NOMO-1 (cell line): Measurements from ENCODE around the gene KPNA3.

Experiments
- DNase-seq, 2 experiments: peaks; one replicate each; lab custom pipeline; 2025; ENCODE audit not compliant: unreplicated experiment in 2 of 2; lab: John Stamatoyannopoulos, UW

KPNA3 gene

DNA sequence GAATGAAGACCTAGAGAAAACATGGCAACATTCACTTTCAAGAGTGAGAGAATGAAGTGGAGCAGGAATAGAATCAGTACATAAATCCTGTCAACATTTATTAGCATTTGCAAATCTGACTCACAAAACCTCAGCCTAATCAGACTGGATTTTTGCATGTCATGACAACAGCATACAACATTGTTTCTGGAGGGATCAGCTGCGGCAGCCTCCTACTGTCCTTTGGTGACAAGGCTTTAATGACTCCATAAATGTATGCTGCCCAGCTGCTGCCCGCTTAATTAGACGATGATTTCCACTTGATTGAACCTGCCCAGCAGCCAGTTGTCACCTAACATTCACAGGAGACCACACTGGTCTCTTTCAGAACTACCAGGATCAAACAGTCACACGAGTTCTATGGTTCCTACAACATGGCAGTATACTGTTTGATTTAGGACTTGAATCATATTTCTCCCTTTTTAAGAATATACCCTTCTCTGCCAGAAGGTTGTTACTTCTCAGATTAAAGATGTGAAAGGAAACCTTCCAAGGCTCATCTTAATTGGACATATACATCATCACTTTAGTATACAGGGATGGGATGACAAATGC lies 110.5 kb downstream of the KPNA3 start:
- DNase-seq, result no peak

DNA sequence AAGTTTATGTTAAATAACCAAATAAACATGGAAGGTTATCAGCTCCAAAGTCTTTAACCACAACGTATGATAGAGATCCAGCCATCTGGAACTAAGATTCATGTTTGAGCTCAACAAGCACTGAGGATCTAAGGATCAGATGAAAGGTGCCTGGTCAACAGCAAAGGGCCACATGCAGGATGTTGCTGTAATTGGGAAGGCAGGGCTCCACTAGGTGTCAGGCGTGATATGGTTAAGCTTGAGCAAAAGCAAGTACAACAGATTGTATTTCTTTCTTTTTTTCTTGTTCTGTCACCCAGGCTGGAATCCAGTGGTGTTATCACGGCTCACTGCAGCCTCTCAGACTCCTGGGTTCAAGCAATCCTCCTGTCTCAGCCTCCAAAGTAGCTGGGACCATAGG lies 113.2 kb downstream of the KPNA3 start:
- no peak for DNase-seq

DNA sequence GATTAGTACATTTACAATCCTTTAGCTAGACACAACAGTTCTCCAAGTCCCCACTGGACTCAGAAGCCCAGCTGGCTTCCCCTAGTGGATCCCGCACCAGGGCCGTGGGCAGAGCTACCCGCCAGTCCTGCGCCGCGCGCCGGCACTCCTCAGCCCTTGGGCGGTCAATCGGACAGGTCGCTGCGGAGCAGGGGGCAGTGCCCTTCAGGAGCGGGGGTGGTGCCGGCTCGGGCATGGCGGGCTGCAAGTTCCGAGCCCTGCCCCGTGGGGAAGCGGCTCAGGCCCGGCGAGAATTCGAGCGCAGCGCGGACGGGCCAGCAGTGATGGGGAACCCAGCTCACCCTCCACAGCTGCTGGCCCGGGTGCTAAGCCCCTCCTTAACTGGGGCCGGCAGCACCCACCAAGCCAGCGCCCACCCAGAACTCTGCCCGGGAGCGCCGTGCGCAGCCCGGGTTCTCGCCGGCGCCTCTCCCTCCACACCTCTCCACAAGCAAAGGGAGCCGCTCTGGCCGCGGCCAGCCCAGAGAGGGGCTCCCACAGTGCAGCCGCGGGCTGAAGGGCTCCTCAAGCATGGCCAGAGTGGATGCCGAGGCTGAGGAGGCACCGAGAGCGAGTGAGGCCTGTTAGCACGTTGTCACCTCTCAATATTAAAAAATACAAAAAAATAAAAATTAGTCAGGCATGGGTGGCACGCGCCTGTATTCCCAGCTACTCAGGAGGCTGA lies 114.1 kb downstream of the KPNA3 start:
- no peak for DNase-seq

DNA sequence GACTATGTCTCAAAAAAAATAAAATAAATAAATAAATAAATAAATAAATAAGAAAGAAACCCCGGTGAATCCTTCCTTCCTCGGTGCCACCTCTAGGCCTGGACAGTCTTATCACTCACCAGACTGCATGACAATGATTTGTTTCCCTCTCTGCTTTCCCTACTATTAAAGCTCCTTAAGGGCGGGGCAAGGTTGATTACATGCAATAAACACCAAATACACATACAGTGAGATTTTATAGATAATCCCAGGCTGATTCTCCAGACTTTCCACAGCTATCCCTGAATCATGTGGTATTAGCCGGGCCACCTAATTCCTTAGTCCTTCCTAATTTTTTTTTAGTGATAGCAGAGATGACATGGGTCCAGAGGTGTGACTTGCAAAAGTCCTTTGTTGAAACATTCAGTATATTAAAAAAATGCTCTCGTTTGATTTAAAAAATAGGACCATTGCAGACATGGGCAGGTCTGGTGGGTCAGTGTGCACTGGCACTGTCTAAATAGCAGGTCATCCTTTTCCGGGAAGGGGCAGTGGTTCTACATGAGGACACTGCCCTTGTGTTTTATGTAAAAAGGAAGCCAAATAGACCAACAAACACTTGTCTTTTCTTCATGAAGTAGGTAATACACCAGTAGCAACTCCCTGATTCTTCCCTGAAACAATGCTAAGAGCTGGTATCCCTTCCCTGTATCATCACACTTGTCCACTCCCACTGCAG lies 115.7 kb downstream of the KPNA3 start:
- no peak for DNase-seq

- no peak for DNase-seq
These were observed 121.7 kb downstream of the KPNA3 start for GRCh38 chr13:49670828-49671227.

GRCh38 chr13:49669735-49670309 lies 122.7 kb downstream of the KPNA3 start:
- DNase-seq, result peak; percentile 13 to 37

GRCh38 chr13:49667773-49668172 lies 124.7 kb downstream of the KPNA3 start:
- DNase-seq, result no peak

- no peak for DNase-seq
These were observed 127.9 kb downstream of the KPNA3 start for GRCh38 chr13:49664606-49665005.

GRCh38 chr13:49657241-49657641 lies 135.2 kb downstream of the KPNA3 start:
- no peak for DNase-seq

DNA sequence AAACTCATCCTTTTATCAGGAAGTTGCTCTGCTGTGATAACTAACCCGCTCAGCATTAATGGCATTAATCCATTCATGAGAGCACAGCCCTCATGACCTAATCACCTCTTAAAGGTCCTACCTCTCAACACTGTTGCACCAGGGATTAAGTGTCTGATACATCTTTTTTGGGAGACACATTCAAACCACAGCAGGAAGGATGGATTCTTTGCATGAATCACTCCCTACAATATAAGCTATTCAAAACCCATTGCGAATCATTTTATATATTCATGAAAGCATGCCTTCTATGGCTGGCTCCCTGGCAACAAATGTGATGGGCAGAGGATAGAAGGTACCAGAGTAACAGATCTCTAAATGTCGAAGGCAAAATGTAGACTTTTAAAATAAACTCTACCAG lies 136.6 kb downstream of the KPNA3 start:
- no peak for DNase-seq

DNA sequence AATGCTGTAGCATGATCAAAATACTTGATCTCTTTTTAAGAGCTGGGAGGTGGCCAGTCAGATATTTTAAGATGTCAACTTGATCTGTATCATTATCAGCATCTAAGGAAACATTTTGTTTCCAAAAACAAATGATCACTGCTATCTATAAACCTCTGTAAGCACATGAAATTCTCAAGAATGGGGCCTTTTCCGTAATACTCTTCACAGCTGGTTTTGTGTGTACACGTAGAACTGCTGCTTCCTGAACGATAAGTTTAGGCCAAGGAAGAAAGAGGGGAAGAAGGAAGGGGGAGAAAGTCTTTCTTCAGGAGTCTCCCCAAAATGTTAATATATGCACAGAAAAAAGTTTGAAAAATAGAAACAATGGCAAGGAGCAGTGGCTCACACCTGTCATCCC lies 138.5 kb downstream of the KPNA3 start:
- no peak for DNase-seq

DNA sequence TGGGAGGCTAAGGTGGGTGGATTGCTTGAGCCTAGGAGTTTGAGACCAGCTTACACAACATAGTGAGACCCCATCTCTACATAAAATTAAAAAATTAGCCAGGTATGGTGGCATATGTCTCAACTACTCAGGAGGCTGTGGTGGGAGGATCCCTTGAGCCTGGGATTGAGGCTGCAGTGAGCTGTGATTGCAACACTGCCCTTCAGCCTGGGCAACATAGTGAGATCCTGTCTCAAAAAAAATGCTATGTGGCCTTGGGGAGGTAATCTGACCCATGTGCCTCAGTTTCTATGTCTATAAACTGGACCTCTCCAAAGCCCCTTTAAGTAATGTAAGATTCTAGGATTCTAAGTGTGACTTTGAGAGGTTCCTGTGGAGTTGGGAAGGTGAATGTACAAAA lies 139.0 kb downstream of the KPNA3 start:
- DNase-seq, result no peak

GRCh38 chr13:49652355-49653305 lies 139.9 kb downstream of the KPNA3 start:
- peak in 1 of 2 experiments; percentile 66 for DNase-seq

DNA sequence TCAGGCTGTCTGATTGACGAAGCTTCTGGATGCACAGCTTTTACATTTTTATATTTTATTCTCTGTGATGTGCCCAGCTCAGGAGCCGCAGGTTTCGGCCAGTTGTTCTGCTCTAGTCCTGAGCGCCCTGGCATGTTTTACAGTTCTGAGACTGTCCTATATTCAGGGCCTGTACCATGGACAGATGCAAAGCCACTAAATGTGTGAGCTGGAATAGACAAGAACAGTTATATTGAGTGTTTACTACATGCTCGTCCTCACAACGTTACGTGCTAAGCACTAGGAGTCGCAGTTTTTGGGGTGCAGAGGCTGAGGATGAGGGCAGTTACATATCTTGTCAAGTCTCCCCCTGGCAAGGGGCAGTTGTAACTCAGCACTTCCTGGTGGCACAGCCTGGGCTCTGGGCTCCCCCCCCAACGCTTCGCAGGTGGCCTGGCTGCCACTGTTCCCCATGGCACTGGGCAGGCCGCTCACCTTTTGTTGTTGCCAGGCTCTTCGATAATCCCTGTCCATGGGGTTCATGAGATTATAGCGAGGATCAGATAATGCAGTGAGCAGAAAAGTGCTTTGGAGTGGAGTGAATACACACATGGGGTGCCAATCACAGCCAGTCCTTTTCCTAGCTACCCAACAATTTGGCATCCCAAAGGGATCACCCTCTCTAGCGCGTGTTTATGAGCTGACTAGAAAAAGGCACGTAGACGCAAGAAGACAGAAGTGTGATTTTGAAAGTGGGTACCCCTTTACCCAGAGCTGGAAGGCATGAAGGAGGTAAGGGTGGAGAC lies 140.7 kb downstream of the KPNA3 start:
- DNase-seq, result no peak

- no peak for DNase-seq
These were observed 142.5 kb downstream of the KPNA3 start for GRCh38 chr13:49649963-49650312.
